GM10266 (cell line): ENCODE data around the gene CKAP5.

Experiments used
- DNase-seq: peaks from one replicate; pipeline ENCODE4 v3.0.0; 2012; ENCODE audit errors: extremely low spot score
- CTCF ChIP-seq: IDR thresholded peaks from 2 replicates; pipeline ENCODE4 v1.5.1; 2012; ENCODE audit warnings: mild to moderate bottlenecking, low read depth; ENCODE audit not compliant: control insufficient read depth, insufficient read depth; ENCODE audit errors: missing control alignments

CKAP5 gene

GRCh38 chr11:46755962-46756361 lies 90.1 kb downstream of the CKAP5 start:
- no peak for TF ChIP-seq CTCF
- DNase-seq = no peak

- TF ChIP-seq CTCF = no peak
- no peak for DNase-seq
Measured at GRCh38 chr11:46747150-46747549, 98.9 kb downstream of the CKAP5 start.

GRCh38 chr11:46745995-46746394 lies 100.1 kb downstream of the CKAP5 start:
- no peak for DNase-seq
- no peak for TF ChIP-seq CTCF

- no peak for TF ChIP-seq CTCF
Measured at GRCh38 chr11:46745328-46745727, 100.8 kb downstream of the CKAP5 start.

GRCh38 chr11:46743693-46744339 lies 102.3 kb downstream of the CKAP5 start:
- TF ChIP-seq CTCF = no peak
- DNase-seq = no peak

More at GRCh38 chr11:46745328-46745727, 100.8 kb downstream of the CKAP5 start:
- no peak for DNase-seq

- no peak for DNase-seq
- no peak for TF ChIP-seq CTCF
Measured at GRCh38 chr11:46743043-46743442, 103.0 kb downstream of the CKAP5 start.

GRCh38 chr11:46741600-46742484 lies 104.2 kb downstream of the CKAP5 start:
- no peak for TF ChIP-seq CTCF
- DNase-seq = no peak
